GM12878 (cell line): ENCODE results near the gene ZMYND12. TPM values are rescaled to one million over a fixed set of nuclear protein-coding genes. Genes with fewer than 3 reads are reported as not detected.
A peak's percentile ranks its signal among the peaks of the same experiment; 100 is the strongest.

Source experiments
- ATF3 ChIP-seq: IDR thresholded peaks from 2 replicates; pipeline ENCODE4 v1.6.1; 2011; ENCODE audit warnings: low read depth, mild to moderate bottlenecking, low read length, moderate library complexity, borderline replicate concordance; ENCODE audit errors: extremely low read depth
- BCLAF1 ChIP-seq: fragments of 450-650 bp; IDR thresholded peaks from 2 replicates; pipeline ENCODE4 v1.6.1; 2017; ENCODE audit warnings: antibody characterized with exemption, mild to moderate bottlenecking, moderate library complexity
- BMI1 ChIP-seq: fragments of 450-650 bp; IDR thresholded peaks from 2 replicates; pipeline ENCODE4 v1.6.1; 2016; ENCODE audit warnings: mild to moderate bottlenecking, moderate library complexity, borderline replicate concordance
- CHD1 ChIP-seq: IDR thresholded peaks from 2 replicates; pipeline ENCODE4 v1.6.1; 2012; ENCODE audit warnings: low read depth, low read length, improper control_type of control experiment
- ELK1 ChIP-seq: IDR thresholded peaks from 2 replicates; pipeline ENCODE4 v1.6.1; 2012; ENCODE audit warnings: low read depth, low read length, improper control_type of control experiment
- EP300 ChIP-seq, 2 experiments: fragments of 150-350 bp in 1 of 2; IDR thresholded peaks; 2 replicates each; pipeline ENCODE4 v1.6.1; 2011 to 2012; ENCODE audit warnings: low read depth in 2 of 2, low read length in 2 of 2, borderline replicate concordance in 1 of 2, improper control_type of control experiment in 1 of 2, inconsistent platforms in 1 of 2; ENCODE audit not compliant: control insufficient read depth in 1 of 2
- MAX ChIP-seq: IDR thresholded peaks from 2 replicates; pipeline ENCODE4 v1.6.1; 2012; ENCODE audit warnings: low read depth, low read length, improper control_type of control experiment
- MLLT1 ChIP-seq: fragments of 450-650 bp; IDR thresholded peaks from 2 replicates; pipeline ENCODE4 v1.6.1; 2016; ENCODE audit warnings: mild to moderate bottlenecking
- MXI1 ChIP-seq: fragments of 150-350 bp; IDR thresholded peaks from 2 replicates; pipeline ENCODE4 v1.6.1; 2011; ENCODE audit warnings: low read depth, mild to moderate bottlenecking, inconsistent platforms, low read length, improper control_type of control experiment
- NFXL1 ChIP-seq: fragments of 450-650 bp; IDR thresholded peaks from 2 replicates; pipeline ENCODE4 v1.6.1; 2017; ENCODE audit warnings: antibody characterized with exemption, mild to moderate bottlenecking, borderline replicate concordance
- NKRF ChIP-seq: fragments of 450-650 bp; conservative IDR thresholded peaks from 2 replicates; pipeline ENCODE4 v1.6.1; 2017; ENCODE audit warnings: mild to moderate bottlenecking, moderate library complexity
- PKNOX1 ChIP-seq: fragments of 450-650 bp; IDR thresholded peaks from 2 replicates; pipeline ENCODE4 v1.6.1; 2016; ENCODE audit warnings: mild to moderate bottlenecking
- PML ChIP-seq: IDR thresholded peaks from 2 replicates; pipeline ENCODE4 v1.6.1; 2012; ENCODE audit warnings: low read length, inconsistent platforms
- POLR2A ChIP-seq: IDR thresholded peaks from 2 replicates; pipeline ENCODE4 v1.6.1; 2011; ENCODE audit warnings: low read depth, mild to moderate bottlenecking, low read length
- POLR2AphosphoS5 ChIP-seq: IDR thresholded peaks from 2 replicates; pipeline ENCODE4 v1.6.1; 2011; ENCODE audit warnings: mild to moderate bottlenecking, low read length, inconsistent platforms
- POU2F2 ChIP-seq: IDR thresholded peaks from 3 replicates; pipeline ENCODE4 v1.6.1; 2011; ENCODE audit warnings: low read depth, mild to moderate bottlenecking, low read length, borderline replicate concordance
- TARDBP ChIP-seq: IDR thresholded peaks from 2 replicates; pipeline ENCODE4 v1.6.1; 2016; ENCODE audit warnings: borderline replicate concordance
- polyA plus RNA-seq, 11 experiments: library from polyadenylated mRNA; depleted of rRNA in 4 of 11; unstranded in 6 of 11; stranded (reverse) in 5 of 11; fragments of >200 nt; fragmentation: Nextera tagmentation in 4 of 11; fragmentation: Illumina TruSeq in 1 of 11; extraction: Ambion mirVana in 4 of 11; extraction: Trizol in 1 of 11; gene quantifications; 1 replicate in 1 of 11; 2 replicates in 10 of 11; pipeline versions ENCODE4 v1.2.1 to v1.2.3, GENCODE V29; 2011 to 2016; ENCODE audit warnings: inconsistent platforms in 2 of 11, missing spikeins in 2 of 11, low read depth in 1 of 11
- total RNA-seq, 4 experiments: library from RNA; depleted of rRNA in 3 of 4; stranded (reverse); fragments of >200 nt in 3 of 4; fragmentation: Illumina TruSeq in 1 of 4; extraction: Trizol in 1 of 4; gene quantifications; 2 replicates each; pipeline versions ENCODE4 v1.2.1 to v1.2.3, GENCODE V29; 2013 to 2021

The ZMYND12 gene
- total and polyA plus RNA-seq, 10 of the 15 experiments (the other 5 are each of a cell fraction or from before 2014, with no cell fraction given): 0.26 to 1.4 (median 0.67) TPM

GRCh38 chr1:42462828-42463763 is 7.3 kb upstream of the ZMYND12 start, which contains the start of gene CCDC30 (continued):
- TF ChIP-seq BMI1 (peak; percentile 100), PKNOX1 (peak; percentile 69), TARDBP (no peak), BCLAF1 (no peak), PML (0 out of 2 replicates have a peak, but pooled peaks have one; percentile 42), ATF3 (no peak), ELK1 (peak; percentile 53; the same call in 1 of the 2 replicates), MAX (peak; percentile 29; the same call in 1 of the 2 replicates), NKRF (peak; percentile 76), MXI1 (peak; percentile 92), POLR2AphosphoS5 (no peak), CHD1 (no peak), MLLT1 (0 out of 2 replicates have a peak, but pooled peaks have one; percentile 46), POLR2A (peak; percentile 45), NFXL1 (no peak), POU2F2 (0 out of 3 replicates have a peak, but pooled peaks have one; percentile 9), EP300 (IDR thresholded peaks at IDR 0.05; ENCODE audit: borderline replicate concordance in 1 of 2, control insufficient read depth in 1 of 2, low read depth in 2 of 2, low read length in 2 of 2) (no peak)
